Small intestine (tissue), 7 donors: ENCODE results near the gene PTPRU. TPM values are rescaled to one million over a fixed set of nuclear protein-coding genes. Genes with fewer than 3 reads are reported as not detected.

Source experiments
- DNase-seq, 2 donors: peaks; one replicate each; pipeline versions ENCODE4 v3.0.0 to v3.0.0-alpha.2; 2013
- FAIRE-seq: peaks from 2 replicates; lab custom pipeline; 2012; peaks lifted over from hg19 to GRCh38; lab: Jason Lieb, UNC
- H3K27ac ChIP-seq, 3 donors: one replicate each; pipeline ENCODE4 v1.5.1; 2013; ENCODE audit warnings: low read length in 2 of 3, mild to moderate bottlenecking in 2 of 3, control low read depth in 1 of 3, inconsistent platforms in 1 of 3, low read depth in 1 of 3, moderate library complexity in 1 of 3
- H3K27me3 ChIP-seq, 3 donors: one replicate each; pipeline ENCODE4 v1.6.1; 2013; ENCODE audit warnings: low read length in 3 of 3, inconsistent platforms in 1 of 3; ENCODE audit not compliant: control insufficient read depth in 3 of 3, insufficient read depth in 3 of 3
- H3K36me3 ChIP-seq, 3 donors: one replicate each; pipeline ENCODE4 v1.6.1; 2013; ENCODE audit warnings: low read length in 3 of 3, inconsistent platforms in 1 of 3, low read depth in 1 of 3, mild to moderate bottlenecking in 1 of 3, moderate library complexity in 1 of 3; ENCODE audit not compliant: control insufficient read depth in 3 of 3, insufficient read depth in 2 of 3
- H3K4me1 ChIP-seq, 3 donors: one replicate each; pipeline ENCODE4 v1.6.1; 2013; ENCODE audit warnings: low read length in 2 of 3, inconsistent platforms in 1 of 3, low read depth in 1 of 3, mild to moderate bottlenecking in 1 of 3, moderate library complexity in 1 of 3; ENCODE audit not compliant: control insufficient read depth in 3 of 3, insufficient read depth in 2 of 3
- H3K4me3 ChIP-seq, 3 donors: one replicate each; pipeline ENCODE4 v1.5.1; 2013; ENCODE audit warnings: low read length in 3 of 3, control low read depth in 1 of 3, inconsistent platforms in 1 of 3, low read depth in 1 of 3, mild to moderate bottlenecking in 1 of 3, moderate library complexity in 1 of 3
- H3K9me3 ChIP-seq, 2 donors: one replicate each; pipeline ENCODE4 v1.6.1; 2013; ENCODE audit warnings: low read depth in 1 of 2, low read length in 1 of 2; ENCODE audit not compliant: control insufficient read depth in 2 of 2, insufficient read depth in 1 of 2
- WGBS, 3 donors: extraction: QIAGEN DNeasy Blood & Tissue Kit; methylation state at CpG; one replicate each; pipeline ENCODE4 v1.1.7; 2013; 5-methylcytosine and 5-hydroxymethylcytosine counted together
- polyA plus RNA-seq, 4 donors: library from polyadenylated mRNA; stranded (reverse) in 3 of 4; unstranded in 1 of 4; fragments of 200-250 nt in 3 of 4; fragments of 120-200 nt in 1 of 4; gene quantifications; one replicate each; pipeline versions ENCODE4 v1.2.1 to v1.2.3, GENCODE V29; 2013
- donor health status: healthy with polysubstance abuse.
- donor health status: control.
- donor health status: control.
- donor health status: Bipolar disorder and iron deficiency.
- donor health status: healthy.

The PTPRU gene
- polyA plus RNA-seq, 4 donors, result 0.27 to 44.5 (median 4.3) TPM; not detected in 1

DNA sequence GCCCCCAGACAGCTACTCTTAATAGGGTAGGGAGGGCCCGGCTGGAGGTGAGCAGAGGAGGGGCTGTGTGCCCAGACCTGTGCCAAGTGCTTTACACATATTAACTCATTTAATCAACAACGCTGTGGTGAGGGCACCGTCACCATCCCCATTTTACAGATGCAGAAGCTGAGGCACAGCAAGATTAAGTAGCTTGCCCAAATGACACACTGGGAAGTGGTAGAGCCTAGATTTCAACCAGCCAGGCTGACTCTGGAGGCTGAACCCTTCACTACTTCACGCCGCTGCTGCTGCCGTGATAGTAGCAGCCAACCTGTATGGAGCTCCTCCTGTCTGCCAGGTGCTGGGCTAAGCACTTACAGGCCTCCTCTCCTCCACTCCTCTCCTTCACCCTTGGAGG is 127.2 kb downstream of the PTPRU start:
- WGBS, 3 donors, result 83 to 93% (median 88%) methylated on average over 6 of the region's 6 CpGs
- FAIRE-seq (no peak), DNase-seq (no peak)
- Histone ChIP-seq H3K4me3 (no peak overlapping the region), H3K4me1 (no peaks in the 10 kb centered on the region), H3K27ac (no peak overlapping the region), H3K27me3 (peaks cover 0 to 2% (median under 1%) of the 10 kb centered on the region in 3 donors), H3K36me3 (no peaks in the 10 kb centered on the region), H3K9me3 (no peaks in the 10 kb centered on the region)

DNA sequence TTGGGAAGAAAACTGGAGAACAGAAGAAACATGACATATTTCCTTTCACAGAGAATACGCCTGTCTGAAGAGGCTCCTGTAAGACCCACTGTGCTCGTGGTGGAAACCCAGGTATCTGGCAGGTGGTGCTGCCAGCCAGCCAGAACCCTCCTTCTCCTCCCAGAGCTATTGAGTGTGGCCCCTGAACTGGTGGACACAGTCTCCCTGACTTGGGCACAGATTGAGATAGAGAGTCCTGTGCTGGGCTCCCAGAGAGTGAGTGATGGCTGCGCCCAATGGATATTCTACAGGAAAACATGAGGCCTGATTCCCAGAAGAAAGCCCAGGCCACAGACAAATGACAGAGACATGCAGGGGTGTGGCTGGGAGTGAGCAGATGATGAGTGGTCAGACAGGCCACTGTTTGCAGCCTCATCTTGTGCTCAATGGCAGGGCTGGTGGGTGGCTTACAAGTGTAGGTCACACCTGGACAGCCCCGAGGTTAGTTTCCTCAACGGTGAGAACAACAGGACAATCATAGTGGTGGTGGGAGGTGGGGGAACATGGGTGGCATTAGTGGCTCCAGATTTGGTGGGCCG is 127.9 kb downstream of the PTPRU start:
- DNase-seq (no peak), FAIRE-seq (no peak)
- no peaks in the 10 kb centered on the region for H3K36me3 ChIP-seq
- no peaks in the 10 kb centered on the region for H3K9me3 ChIP-seq
- no peak overlapping the region for H3K27ac ChIP-seq
- H3K27me3 ChIP-seq, result peaks cover 0 to 2% (median 0%) of the 10 kb centered on the region in 3 donors
- WGBS, 3 donors, result 78 to 87% (median 79%) methylated on average over 6 of the region's 6 CpGs
- no peaks in the 10 kb centered on the region for H3K4me1 ChIP-seq
- no peak overlapping the region for H3K4me3 ChIP-seq

DNA sequence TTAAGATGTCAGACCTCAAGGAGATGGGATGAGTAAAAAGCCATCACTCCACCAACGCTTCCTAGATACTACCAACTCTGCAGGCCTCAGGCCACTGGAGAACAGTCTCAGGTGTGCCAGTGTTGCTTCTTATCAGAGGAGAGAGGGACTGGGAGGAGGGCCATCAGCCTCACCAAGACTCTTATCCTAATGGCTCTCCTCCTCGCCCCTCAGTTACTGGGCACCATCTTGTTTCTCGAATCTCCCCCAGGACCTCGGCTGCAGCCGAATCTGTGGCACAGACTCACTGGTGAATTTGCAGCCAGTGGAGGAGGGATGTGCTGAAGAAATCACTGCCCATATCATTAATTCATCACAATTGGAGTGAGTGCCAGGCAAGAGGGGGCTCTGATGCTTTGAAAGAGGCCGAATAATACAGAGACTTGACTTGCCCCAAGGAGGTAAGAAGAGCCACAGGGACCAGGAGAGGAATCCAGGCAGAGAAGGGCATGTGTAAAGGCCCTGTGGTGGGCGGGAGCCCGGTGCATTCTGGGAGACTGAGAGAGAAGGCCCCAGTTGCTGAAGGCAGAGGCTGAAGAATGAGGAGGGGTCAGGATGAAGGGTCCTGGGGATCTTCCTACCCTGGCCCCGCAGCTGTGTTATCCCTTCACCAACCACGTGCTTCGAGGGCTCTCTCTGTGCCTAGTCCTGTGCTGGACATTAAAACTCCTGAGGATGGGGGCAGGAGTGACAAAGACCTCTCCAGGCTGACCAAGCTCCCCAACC is 129.8 kb downstream of the PTPRU start:
- H3K9me3 ChIP-seq, result no peaks in the 10 kb centered on the region
- H3K4me3 ChIP-seq, result no peak overlapping the region
- no peaks in the 10 kb centered on the region for H3K27me3 ChIP-seq
- FAIRE-seq, result no peak
- no peak for DNase-seq
- no peaks in the 10 kb centered on the region for H3K4me1 ChIP-seq
- H3K27ac ChIP-seq, result no peak overlapping the region
- WGBS, 3 donors, result 81 to 86% (median 82%) methylated on average over 11 of the region's 11 CpGs
- H3K36me3 ChIP-seq, result no peaks in the 10 kb centered on the region

DNA sequence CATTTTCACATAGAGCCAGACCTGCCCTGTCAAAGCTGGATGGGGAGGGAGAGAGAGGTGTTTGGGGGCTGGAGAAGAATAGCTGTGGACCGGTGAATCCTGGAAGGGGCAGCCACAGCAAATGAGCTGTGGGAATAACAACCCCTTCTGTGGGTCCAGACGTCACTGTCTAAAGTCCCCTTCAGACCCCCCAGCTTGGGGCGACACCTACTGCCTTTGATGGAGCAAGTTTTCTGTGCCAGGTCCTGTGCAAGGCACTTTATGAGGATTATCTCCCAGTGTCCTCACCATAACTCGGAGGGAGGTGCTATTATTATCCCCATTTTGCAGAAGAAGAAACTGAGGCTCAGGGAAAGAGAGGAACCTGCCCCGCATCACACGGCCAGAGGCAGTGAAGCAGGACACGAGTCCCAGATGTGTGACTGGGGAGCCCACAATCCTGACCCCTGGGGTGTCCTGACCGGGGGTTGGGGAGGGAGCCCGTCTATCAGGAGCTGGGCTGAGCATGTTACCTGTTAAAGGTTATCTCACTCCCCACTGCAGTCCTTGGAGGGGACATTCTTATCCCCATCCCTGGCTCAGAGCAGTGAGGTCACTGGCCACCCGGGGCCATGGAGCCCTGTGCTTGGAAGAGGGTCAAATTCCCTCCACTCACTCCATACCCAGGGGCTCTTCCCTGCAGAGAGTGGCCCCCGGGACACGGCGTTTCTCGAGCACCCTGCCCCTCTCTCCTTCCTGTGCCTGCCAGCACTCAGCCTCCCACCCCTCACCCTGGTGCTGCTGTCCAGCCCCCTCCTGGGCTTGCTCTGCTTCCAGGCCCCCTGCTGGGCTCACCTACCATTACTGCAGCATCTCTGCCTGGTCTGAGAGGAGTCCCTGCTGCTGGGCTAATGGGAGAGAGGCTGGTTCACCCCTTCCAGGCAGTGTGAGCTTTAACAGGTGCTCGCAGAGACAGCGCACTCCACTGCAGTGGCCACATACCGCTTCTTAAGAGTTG is 132.9 kb downstream of the PTPRU start:
- no peaks in the 10 kb centered on the region for H3K4me1 ChIP-seq
- no peak for FAIRE-seq
- H3K4me3 ChIP-seq, result no peak overlapping the region
- no peak overlapping the region for H3K27ac ChIP-seq
- peaks cover 0 to 5% (median 0%) of the 10 kb centered on the region in 3 donors for H3K27me3 ChIP-seq
- 65 to 75% (median 73%) methylated on average over 17 of the region's 17 CpGs for WGBS, 3 donors
- H3K9me3 ChIP-seq, result no peaks in the 10 kb centered on the region
- DNase-seq, result no peak
- no peaks in the 10 kb centered on the region for H3K36me3 ChIP-seq

DNA sequence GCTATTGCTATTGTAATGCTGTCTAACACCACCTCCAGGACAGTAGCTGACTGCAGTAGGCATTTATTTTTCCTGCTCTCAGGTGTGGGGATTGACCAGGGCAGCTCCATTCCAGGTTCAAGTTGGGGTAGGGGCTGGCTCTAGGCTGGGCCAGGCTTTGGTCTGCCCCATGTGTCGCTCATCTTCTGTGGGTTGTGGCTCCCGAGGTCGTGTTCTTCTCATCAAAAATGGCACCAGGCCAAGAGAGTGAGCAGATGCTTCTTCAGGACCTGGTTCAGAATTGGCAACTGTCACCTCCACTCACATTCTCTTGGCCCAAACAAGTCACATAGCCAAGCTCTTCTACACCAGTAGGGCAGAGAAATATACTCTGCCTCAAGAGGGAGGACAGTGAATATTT is 133.7 kb downstream of the PTPRU start:
- no peak for FAIRE-seq
- H3K4me3 ChIP-seq, result no peak overlapping the region
- peaks cover 0 to 5% (median 0%) of the 10 kb centered on the region in 3 donors for H3K27me3 ChIP-seq
- no peaks in the 10 kb centered on the region for H3K4me1 ChIP-seq
- no peaks in the 10 kb centered on the region for H3K36me3 ChIP-seq
- 30 to 57% (median 44%) methylated on average over 3 of the region's 3 CpGs for WGBS, 3 donors
- no peak overlapping the region for H3K27ac ChIP-seq
- no peak for DNase-seq
- no peaks in the 10 kb centered on the region for H3K9me3 ChIP-seq

DNA sequence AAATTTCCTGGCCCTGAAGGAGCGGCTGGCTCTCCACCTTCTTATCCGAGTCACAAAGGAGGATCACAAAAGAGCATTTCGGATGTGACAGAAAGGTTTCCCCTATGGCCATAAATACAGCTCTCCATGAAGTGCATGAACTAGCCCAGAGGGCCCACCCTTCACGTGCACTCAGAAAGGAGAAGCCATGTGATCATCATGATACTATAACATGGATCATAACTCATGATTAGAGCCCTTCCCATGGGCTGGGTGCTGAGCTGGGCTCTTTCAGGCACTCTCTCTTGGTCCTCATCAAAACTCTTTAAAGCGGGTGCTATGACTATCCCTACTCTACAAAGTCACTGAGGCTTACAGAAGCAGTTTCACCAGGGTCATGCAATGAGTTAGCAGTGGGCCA is 135.0 kb downstream of the PTPRU start:
- Histone ChIP-seq H3K27ac (no peak overlapping the region), H3K9me3 (no peaks in the 10 kb centered on the region), H3K4me3 (no peak overlapping the region), H3K27me3 (peaks cover 0 to 5% (median 0%) of the 10 kb centered on the region in 3 donors), H3K4me1 (no peaks in the 10 kb centered on the region), H3K36me3 (no peaks in the 10 kb centered on the region)
- WGBS, 3 donors, result 74 to 77% (median 75%) methylated on average over 5 of the region's 5 CpGs
- DNase-seq, result no peak
- no peak for FAIRE-seq

DNA sequence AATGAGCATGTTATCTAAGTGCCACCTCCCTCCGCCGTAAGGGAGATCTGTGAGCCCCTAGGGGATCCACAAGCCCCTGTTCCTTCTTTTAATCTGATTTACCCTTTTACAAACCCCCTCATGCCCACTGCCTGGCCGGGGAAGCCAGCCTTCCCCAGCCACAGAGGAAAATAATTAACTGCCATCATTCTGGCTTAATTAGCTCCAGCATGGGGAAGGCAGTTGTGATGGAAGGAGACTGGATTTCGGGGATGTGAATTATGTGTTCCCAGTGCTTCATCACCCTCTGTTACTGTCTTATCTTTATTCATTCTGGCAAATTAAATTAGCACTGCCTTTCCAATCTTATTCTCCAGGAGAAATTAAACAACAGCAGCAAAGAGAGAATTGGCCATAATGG is 135.8 kb downstream of the PTPRU start:
- peaks cover 0 to 5% (median 0%) of the 10 kb centered on the region in 3 donors for H3K27me3 ChIP-seq
- FAIRE-seq, result no peak

More for the DNA sequence above, 135.8 kb downstream of the PTPRU start:
- 40 to 57% (median 54%) methylated on average over 4 of the region's 4 CpGs for WGBS, 3 donors
- H3K9me3 ChIP-seq, result peaks cover 0 to under 1% of the 10 kb centered on the region in 2 donors
- no peak overlapping the region for H3K4me3 ChIP-seq
- no peak overlapping the region for H3K27ac ChIP-seq
- no peaks in the 10 kb centered on the region for H3K4me1 ChIP-seq
- no peak for DNase-seq
- H3K36me3 ChIP-seq, result no peaks in the 10 kb centered on the region
